ENCODE results near the gene MARCHF10. TPM values are rescaled to one million over a fixed set of nuclear protein-coding genes. Genes with fewer than 3 reads are reported as not detected.

The MARCHF10 gene
- total RNA-seq, 5 donors from 2014 or later (not counting 1 experiment from before 2014, with no cell fraction given) = 0.10 to 0.23 (median 0.13) TPM; not detected in 2

GRCh38 chr17:62715882-62716390, 92.2 kb downstream of the MARCHF10 start:
- ChIA-PET POLR2A (no interaction called here), CTCF (no interaction called here)
- no peak overlapping the region for H3K4me3 Mint-ChIP-seq
- H3K27me3 Mint-ChIP-seq = peaks cover 3 to 4% of the 10 kb centered on the region in 2 donors
- no peaks in the 10 kb centered on the region for H3K4me1 ChIP-seq (ENCODE audit: control insufficient read depth in 1 of 2, extremely low read depth in 1 of 2, insufficient read depth in 2 of 2, low read length in 2 of 2)
- H3K36me3 ChIP-seq (ENCODE audit: control insufficient read depth in 2 of 2, extremely low read depth in 1 of 2, insufficient read depth in 1 of 2, low read length in 1 of 2) = no peaks in the 10 kb centered on the region
- no peak overlapping the region for H3K27ac ChIP-seq (ENCODE audit: low read length)
- no peaks in the 10 kb centered on the region for H3K27me3 ChIP-seq (replicated peaks in 1 of 2; ENCODE audit: control insufficient read depth in 2 of 2, extremely low read depth in 1 of 2, insufficient read depth in 2 of 2, low read length in 1 of 2)
- H3K36me3 Mint-ChIP-seq = peaks cover 7% of the 10 kb centered on the region
- ATAC-seq (replicated peaks in 1 of 4) (no peak), DNase-seq (no peak)
- H3K9me3 ChIP-seq = no peaks in the 10 kb centered on the region
- H3K9me3 Mint-ChIP-seq = no peaks in the 10 kb centered on the region
- 96% methylated on average over 14 of the region's 18 CpGs for WGBS (ENCODE audit: insufficient coverage)
- no peak overlapping the region for H3K4me3 ChIP-seq (ENCODE audit: control insufficient read depth in 1 of 2, extremely low read depth in 1 of 2, low read length in 1 of 2)
- peaks cover 0 to 11% (median 0%) of the 10 kb centered on the region in 3 donors for H3K4me1 Mint-ChIP-seq
- no peak overlapping the region for H3K27ac Mint-ChIP-seq

GRCh38 chr17:62714016-62714777, 93.9 kb downstream of the MARCHF10 start:
- Mint-ChIP-seq H3K27ac (no peak overlapping the region), H3K4me1 (peaks cover 0 to 5% (median 0%) of the 10 kb centered on the region in 3 donors), H3K9me3 (no peaks in the 10 kb centered on the region), H3K36me3 (no peaks in the 10 kb centered on the region), H3K4me3 (no peak overlapping the region), H3K27me3 (no peaks in the 10 kb centered on the region)
- no peak for DNase-seq
- Histone ChIP-seq H3K36me3 (ENCODE audit: control insufficient read depth in 2 of 2, extremely low read depth in 1 of 2, insufficient read depth in 1 of 2, low read length in 1 of 2) (no peaks in the 10 kb centered on the region), H3K4me1 (ENCODE audit: control insufficient read depth in 1 of 2, extremely low read depth in 1 of 2, insufficient read depth in 2 of 2, low read length in 2 of 2) (no peaks in the 10 kb centered on the region), H3K4me3 (ENCODE audit: control insufficient read depth in 1 of 2, extremely low read depth in 1 of 2, low read length in 1 of 2) (no peak overlapping the region), H3K9me3 (no peaks in the 10 kb centered on the region), H3K27ac (ENCODE audit: low read length) (no peak overlapping the region), H3K27me3 (replicated peaks in 1 of 2; ENCODE audit: control insufficient read depth in 2 of 2, extremely low read depth in 1 of 2, insufficient read depth in 2 of 2, low read length in 1 of 2) (no peaks in the 10 kb centered on the region)
- ChIA-PET POLR2A (no interaction called here), CTCF (interaction anchor here in 1 of 2 donors (0.6 kb wide), 1 partner anchor 15 kb away, joined by 3 read pairs; no protein-coding TSS in a partner anchor)
- no peak for ATAC-seq (replicated peaks in 1 of 4)
- WGBS (ENCODE audit: insufficient coverage) = 93% methylated on average over 6 of the region's 8 CpGs

GRCh38 chr17:62713086-62713881, 94.8 kb downstream of the MARCHF10 start:
- Histone ChIP-seq H3K4me3 (ENCODE audit: control insufficient read depth in 1 of 2, extremely low read depth in 1 of 2, low read length in 1 of 2) (no peak overlapping the region), H3K9me3 (no peaks in the 10 kb centered on the region), H3K27me3 (replicated peaks in 1 of 2; ENCODE audit: control insufficient read depth in 2 of 2, extremely low read depth in 1 of 2, insufficient read depth in 2 of 2, low read length in 1 of 2) (no peaks in the 10 kb centered on the region), H3K36me3 (ENCODE audit: control insufficient read depth in 2 of 2, extremely low read depth in 1 of 2, insufficient read depth in 1 of 2, low read length in 1 of 2) (no peaks in the 10 kb centered on the region), H3K27ac (ENCODE audit: low read length) (no peak overlapping the region), H3K4me1 (ENCODE audit: control insufficient read depth in 1 of 2, extremely low read depth in 1 of 2, insufficient read depth in 2 of 2, low read length in 2 of 2) (no peaks in the 10 kb centered on the region)
- WGBS (ENCODE audit: insufficient coverage) = 84% methylated on average over 10 of the region's 17 CpGs
- Mint-ChIP-seq H3K4me1 (no peaks in the 10 kb centered on the region), H3K27ac (no peak overlapping the region), H3K36me3 (no peaks in the 10 kb centered on the region), H3K27me3 (no peaks in the 10 kb centered on the region), H3K9me3 (no peaks in the 10 kb centered on the region), H3K4me3 (no peak overlapping the region)
- POLR2A ChIA-PET = no interaction called here
- no peak for ATAC-seq (replicated peaks in 1 of 4)
- DNase-seq = no peak
- CTCF ChIA-PET = no interaction called here

GRCh38 chr17:62712171-62712581, 95.9 kb downstream of the MARCHF10 start:
- CTCF ChIA-PET = interaction anchor here in 1 of 2 donors (0.6 kb wide), 1 partner anchor 720 kb away, joined by 3 read pairs; no protein-coding TSS in a partner anchor
- POLR2A ChIA-PET = no interaction called here
- no peaks in the 10 kb centered on the region for H3K9me3 ChIP-seq
- Mint-ChIP-seq H3K9me3 (no peaks in the 10 kb centered on the region), H3K36me3 (no peaks in the 10 kb centered on the region), H3K27ac (no peak overlapping the region), H3K4me3 (no peak overlapping the region), H3K4me1 (no peaks in the 10 kb centered on the region), H3K27me3 (no peaks in the 10 kb centered on the region)
- no peaks in the 10 kb centered on the region for H3K27me3 ChIP-seq (replicated peaks in 1 of 2; ENCODE audit: control insufficient read depth in 2 of 2, extremely low read depth in 1 of 2, insufficient read depth in 2 of 2, low read length in 1 of 2)
- no peaks in the 10 kb centered on the region for H3K4me1 ChIP-seq (ENCODE audit: control insufficient read depth in 1 of 2, extremely low read depth in 1 of 2, insufficient read depth in 2 of 2, low read length in 2 of 2)
- H3K36me3 ChIP-seq (ENCODE audit: control insufficient read depth in 2 of 2, extremely low read depth in 1 of 2, insufficient read depth in 1 of 2, low read length in 1 of 2) = no peaks in the 10 kb centered on the region
- no peak overlapping the region for H3K27ac ChIP-seq (ENCODE audit: low read length)
- 91% methylated on average over 7 of the region's 8 CpGs for WGBS (ENCODE audit: insufficient coverage)
- no peak for DNase-seq
- ATAC-seq (replicated peaks in 1 of 4) = no peak
- no peak overlapping the region for H3K4me3 ChIP-seq (ENCODE audit: control insufficient read depth in 1 of 2, extremely low read depth in 1 of 2, low read length in 1 of 2)

GRCh38 chr17:62708587-62708986, 99.5 kb downstream of the MARCHF10 start:
- no peak overlapping the region for H3K4me3 ChIP-seq (ENCODE audit: control insufficient read depth in 1 of 2, extremely low read depth in 1 of 2, low read length in 1 of 2)
- Mint-ChIP-seq H3K4me3 (no peak overlapping the region), H3K27me3 (no peaks in the 10 kb centered on the region), H3K9me3 (no peaks in the 10 kb centered on the region), H3K4me1 (peaks cover 0 to 4% (median 3%) of the 10 kb centered on the region in 3 donors), H3K36me3 (no peaks in the 10 kb centered on the region), H3K27ac (no peak overlapping the region)
- H3K27me3 ChIP-seq (replicated peaks in 1 of 2; ENCODE audit: control insufficient read depth in 2 of 2, extremely low read depth in 1 of 2, insufficient read depth in 2 of 2, low read length in 1 of 2) = peaks cover 2 to 16% of the 10 kb centered on the region in 2 experiments
- H3K27ac ChIP-seq (ENCODE audit: low read length) = no peak overlapping the region
- ATAC-seq (replicated peaks in 1 of 4) (no peak), DNase-seq (no peak)
- H3K9me3 ChIP-seq = no peaks in the 10 kb centered on the region
- no peaks in the 10 kb centered on the region for H3K36me3 ChIP-seq (ENCODE audit: control insufficient read depth in 2 of 2, extremely low read depth in 1 of 2, insufficient read depth in 1 of 2, low read length in 1 of 2)
- ChIA-PET POLR2A (no interaction called here), CTCF (no interaction called here)
- peaks cover 0 to 10% of the 10 kb centered on the region in 2 experiments for H3K4me1 ChIP-seq (ENCODE audit: control insufficient read depth in 1 of 2, extremely low read depth in 1 of 2, insufficient read depth in 2 of 2, low read length in 2 of 2)
- WGBS (ENCODE audit: insufficient coverage) = 64% methylated on average over 2 of the region's 2 CpGs

GRCh38 chr17:62707425-62707739, 100.7 kb downstream of the MARCHF10 start:
- POLR2A ChIA-PET = no interaction called here
- Mint-ChIP-seq H3K27ac (no peak overlapping the region), H3K4me1 (peaks cover 0 to 4% (median 3%) of the 10 kb centered on the region in 3 donors), H3K9me3 (no peaks in the 10 kb centered on the region), H3K36me3 (no peaks in the 10 kb centered on the region), H3K27me3 (no peaks in the 10 kb centered on the region), H3K4me3 (no peak overlapping the region)
- Histone ChIP-seq H3K27me3 (replicated peaks in 1 of 2; ENCODE audit: control insufficient read depth in 2 of 2, extremely low read depth in 1 of 2, insufficient read depth in 2 of 2, low read length in 1 of 2) (peaks cover 2 to 28% of the 10 kb centered on the region in 2 experiments), H3K27ac (ENCODE audit: low read length) (no peak overlapping the region), H3K9me3 (no peaks in the 10 kb centered on the region), H3K4me3 (ENCODE audit: control insufficient read depth in 1 of 2, extremely low read depth in 1 of 2, low read length in 1 of 2) (no peak overlapping the region), H3K4me1 (ENCODE audit: control insufficient read depth in 1 of 2, extremely low read depth in 1 of 2, insufficient read depth in 2 of 2, low read length in 2 of 2) (peaks cover 0 to 15% of the 10 kb centered on the region in 2 experiments), H3K36me3 (ENCODE audit: control insufficient read depth in 2 of 2, extremely low read depth in 1 of 2, insufficient read depth in 1 of 2, low read length in 1 of 2) (no peaks in the 10 kb centered on the region)
- WGBS (ENCODE audit: insufficient coverage) = 92% methylated on average over 2 of the region's 9 CpGs
- no peak for DNase-seq
- ATAC-seq (replicated peaks in 1 of 4) = no peak
- CTCF ChIA-PET = no interaction called here

Data from T-cell (primary cell).